OCI-LY7 (cell line): ENCODE measurements around the gene FRAS1. TPM values are rescaled to one million over a fixed set of nuclear protein-coding genes. Genes with fewer than 3 reads are reported as not detected.
"Not testable (repeated sequence)": the region's sequence is repeated elsewhere in the genome, so short reads cannot be mapped to it uniquely, and the experiment has no call there.

Source experiments
- BruUV-seq: library from RNA; stranded (reverse); fragments of 400-500 nt; replicated peaks from 2 replicates; lab custom pipeline; 2021; lab: Mats Ljungman, UMichigan
- CTCF ChIA-PET: fragments of 300-600 bp; sonication (Branson Sonifier 250); formaldehyde crosslinking; loops from one replicate; lab custom pipeline; 2022; ENCODE audit warnings: antibody characterized with exemption; ENCODE audit not compliant: unreplicated experiment; lab: Charles Lee
- POLR2A ChIA-PET: fragments of 300-600 bp; sonication (Branson Sonifier 250); formaldehyde crosslinking; loops from one replicate; lab custom pipeline; 2022; ENCODE audit warnings: antibody characterized with exemption; lab: Charles Lee
- DNase-seq: peaks from one replicate; pipeline ENCODE4 v3.0.0-alpha.2; 2015; ENCODE audit warnings: low spot score
- H2AFZ ChIP-seq: fragments of 200-600 bp; sonication (generic), shearing (Covaris generic); 2 replicates; pipeline ENCODE4 v1.6.1; 2014; ENCODE audit warnings: mild to moderate bottlenecking, antibody characterized with exemption, low read length, moderate library complexity
- H3K27ac ChIP-seq: fragments of 200-600 bp; sonication (generic); 2 replicates; pipeline ENCODE4 v1.5.1; 2014; ENCODE audit warnings: mixed run types, low read depth, mild to moderate bottlenecking, moderate library complexity, low read length, inconsistent platforms; ENCODE audit not compliant: poor library complexity, severe bottlenecking
- H3K36me3 ChIP-seq: fragments of 200-600 bp; sonication (generic); 2 replicates; pipeline ENCODE4 v1.6.1; 2014; ENCODE audit warnings: mild to moderate bottlenecking, antibody characterized with exemption, low read length, moderate library complexity, mixed read lengths; ENCODE audit not compliant: insufficient read depth
- H3K4me1 ChIP-seq: fragments of 200-600 bp; sonication (generic); 2 replicates; pipeline ENCODE4 v1.5.1; 2014; ENCODE audit warnings: mild to moderate bottlenecking, low read length; ENCODE audit not compliant: insufficient read depth, poor library complexity, severe bottlenecking
- H3K4me2 ChIP-seq: fragments of 200-600 bp; sonication (generic); 2 replicates; pipeline ENCODE4 v1.6.1; 2014; ENCODE audit warnings: mild to moderate bottlenecking, low read length
- H3K4me3 ChIP-seq: fragments of 200-600 bp; sonication (generic); 2 replicates; pipeline ENCODE4 v1.5.1; 2014; ENCODE audit warnings: mild to moderate bottlenecking, low read depth, low read length; ENCODE audit not compliant: poor library complexity, severe bottlenecking
- H3K79me2 ChIP-seq: fragments of 200-600 bp; sonication (generic); 2 replicates; pipeline ENCODE4 v1.6.1; 2016; ENCODE audit warnings: low read depth, mild to moderate bottlenecking, low read length, moderate library complexity, mixed read lengths; ENCODE audit not compliant: insufficient read depth
- H3K9me2 ChIP-seq: fragments of 200-600 bp; sonication (generic); 2 replicates; pipeline ENCODE4 v1.6.1; 2016; ENCODE audit warnings: mild to moderate bottlenecking, low read length, mixed read lengths; ENCODE audit not compliant: insufficient read depth
- H3K9me3 ChIP-seq: fragments of 200-600 bp; sonication (generic); 2 replicates; pipeline ENCODE4 v1.6.1; 2014; ENCODE audit warnings: mild to moderate bottlenecking, mixed run types, low read length, mixed read lengths
- H4K20me1 ChIP-seq: fragments of 200-600 bp; sonication (generic); 2 replicates; pipeline ENCODE4 v1.6.1; 2014; ENCODE audit warnings: mild to moderate bottlenecking, antibody characterized with exemption, low read length, moderate library complexity, mixed read lengths; ENCODE audit not compliant: insufficient read depth
- CTCF ChIP-seq: fragments of 200-600 bp; sonication (generic); conservative IDR thresholded peaks from 2 replicates; pipeline ENCODE4 v1.5.1; 2014; ENCODE audit warnings: mild to moderate bottlenecking, antibody characterized with exemption, low read length, moderate library complexity, mixed read lengths
- EZH2phosphoT487 ChIP-seq: fragments of 200-600 bp; sonication (generic); IDR thresholded peaks from 2 replicates; pipeline ENCODE4 v1.6.1; 2018; ENCODE audit warnings: low read depth, borderline replicate concordance, mild to moderate bottlenecking, mixed run types, antibody characterized with exemption, low read length, moderate library complexity, mixed read lengths
- intact Hi-C: fragments of 100-400 bp; cut with micrococcal nuclease; formaldehyde crosslinking; loops from one replicate; pipeline ENCODE4 v1.10.0; 2022; ENCODE audit not compliant: unreplicated experiment
- total RNA-seq, 2 experiments: library from RNA; depleted of rRNA in 1 of 2; stranded (reverse); fragments of >200 nt in 1 of 2; shearing (Covaris generic) in 1 of 2; gene quantifications; 2 replicates each; pipeline ENCODE4 v1.2.3, GENCODE V29; 2014 to 2022

Gene FRAS1
- total RNA-seq, 2 experiments from 2014 or later: 0.19 to 0.30 TPM

DNA sequence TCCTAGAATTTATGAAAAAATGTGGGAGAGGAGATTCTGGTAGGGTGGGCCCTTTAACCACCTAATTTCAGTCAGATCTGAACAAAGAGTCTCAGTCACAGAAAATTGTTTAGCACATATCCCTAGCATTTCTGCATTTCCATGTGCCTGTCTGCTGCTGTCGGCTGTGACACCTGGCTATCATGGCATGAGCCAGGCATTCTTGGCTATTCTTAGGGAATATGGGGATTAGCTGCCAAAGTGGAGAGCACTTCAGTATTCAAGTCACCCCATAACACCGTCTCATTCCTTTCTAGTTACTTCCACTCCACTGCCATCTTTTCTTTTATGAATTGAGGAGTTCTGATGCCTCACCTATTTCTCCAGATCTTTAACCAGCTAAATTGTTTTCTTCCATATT is 211.5 kb downstream of the FRAS1 start:
- no peaks in the 10 kb centered on the region for H3K4me1 ChIP-seq
- ChIA-PET POLR2A (no interaction called here), CTCF (no interaction called here)
- no peaks in the 10 kb centered on the region for H4K20me1 ChIP-seq
- no peak overlapping the region for H2AFZ ChIP-seq
- DNase-seq: no peak
- no TSS peak for BruUV-seq
- no peak overlapping the region for H3K27ac ChIP-seq
- intact Hi-C loops: no loop called here
- H3K4me3 ChIP-seq: no peak overlapping the region
- no peaks in the 10 kb centered on the region for H3K36me3 ChIP-seq
- no peaks in the 10 kb centered on the region for H3K79me2 ChIP-seq
- TF ChIP-seq CTCF (no peak), EZH2phosphoT487 (no peak)
- H3K4me2 ChIP-seq: no peak overlapping the region
- no peaks in the 10 kb centered on the region for H3K9me2 ChIP-seq
- H3K9me3 ChIP-seq: no peaks in the 10 kb centered on the region

- H3K27ac ChIP-seq, H3K9me3 ChIP-seq, DNase-seq, H3K4me3 ChIP-seq, CTCF ChIA-PET, H3K4me1 ChIP-seq, BruUV-seq, H2AFZ ChIP-seq, H3K9me2 ChIP-seq, intact Hi-C loops, H4K20me1 ChIP-seq, H3K36me3 ChIP-seq, H3K4me2 ChIP-seq, H3K79me2 ChIP-seq: not testable (repeated sequence)
- POLR2A ChIA-PET: interaction anchor here (0.6 kb wide), 1 partner anchor 219 kb away, joined by 3 read pairs; no protein-coding TSS in a partner anchor
These were observed 218.3 kb downstream of the FRAS1 start for GRCh38 chr4:78275450-78275849.

GRCh38 chr4:78286281-78286680 is 229.2 kb downstream of the FRAS1 start:
- DNase-seq: no peak
- intact Hi-C loops: no loop called here
- BruUV-seq: no TSS peak
- POLR2A ChIA-PET: no interaction called here
- CTCF ChIA-PET: no interaction called here
- Histone ChIP-seq H3K27ac (no peak overlapping the region), H3K36me3 (no peaks in the 10 kb centered on the region), H2AFZ (no peak overlapping the region), H3K9me2 (no peaks in the 10 kb centered on the region), H3K4me2 (no peak overlapping the region), H3K79me2 (no peaks in the 10 kb centered on the region), H4K20me1 (no peaks in the 10 kb centered on the region), H3K9me3 (no peaks in the 10 kb centered on the region), H3K4me3 (no peak overlapping the region), H3K4me1 (no peaks in the 10 kb centered on the region)
- no peak for TF ChIP-seq EZH2phosphoT487
- no peak for TF ChIP-seq CTCF
